Measurements from ENCODE around the gene ANXA7.
"Not testable (repeated sequence)": the region's sequence is repeated elsewhere in the genome, so short reads cannot be mapped to it uniquely, and the experiment has no call there.

DNA sequence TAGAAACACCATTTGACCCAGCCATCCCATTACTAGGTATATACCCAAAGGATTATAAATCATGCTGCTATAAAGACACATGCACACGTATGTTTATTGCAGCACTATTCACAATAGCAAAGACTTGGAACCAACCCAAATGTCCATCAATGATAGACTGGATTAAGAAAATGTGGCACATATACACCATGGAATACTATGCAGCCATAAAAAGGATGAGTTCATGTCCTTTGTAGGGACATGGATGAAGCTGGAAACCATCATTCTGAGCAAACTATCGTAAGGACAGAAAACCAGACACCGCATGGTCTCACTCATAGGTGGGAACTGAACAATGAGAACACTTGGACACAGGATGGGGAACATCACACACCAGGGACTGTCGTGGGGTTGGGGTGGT is 19.5 kb downstream of the ANXA7 start:
- TF ChIP-seq POLR2A (IDR thresholded peaks at IDR 0.05), result not testable (repeated sequence)
- TF ChIP-seq, protein P1, sequence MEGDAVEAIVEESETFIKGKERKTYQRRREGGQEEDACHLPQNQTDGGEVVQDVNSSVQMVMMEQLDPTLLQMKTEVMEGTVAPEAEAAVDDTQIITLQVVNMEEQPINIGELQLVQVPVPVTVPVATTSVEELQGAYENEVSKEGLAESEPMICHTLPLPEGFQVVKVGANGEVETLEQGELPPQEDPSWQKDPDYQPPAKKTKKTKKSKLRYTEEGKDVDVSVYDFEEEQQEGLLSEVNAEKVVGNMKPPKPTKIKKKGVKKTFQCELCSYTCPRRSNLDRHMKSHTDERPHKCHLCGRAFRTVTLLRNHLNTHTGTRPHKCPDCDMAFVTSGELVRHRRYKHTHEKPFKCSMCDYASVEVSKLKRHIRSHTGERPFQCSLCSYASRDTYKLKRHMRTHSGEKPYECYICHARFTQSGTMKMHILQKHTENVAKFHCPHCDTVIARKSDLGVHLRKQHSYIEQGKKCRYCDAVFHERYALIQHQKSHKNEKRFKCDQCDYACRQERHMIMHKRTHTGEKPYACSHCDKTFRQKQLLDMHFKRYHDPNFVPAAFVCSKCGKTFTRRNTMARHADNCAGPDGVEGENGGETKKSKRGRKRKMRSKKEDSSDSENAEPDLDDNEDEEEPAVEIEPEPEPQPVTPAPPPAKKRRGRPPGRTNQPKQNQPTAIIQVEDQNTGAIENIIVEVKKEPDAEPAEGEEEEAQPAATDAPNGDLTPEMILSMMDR (IDR thresholded peaks at IDR 0.05), result not testable (repeated sequence)
